IMR-90 (cell line): ENCODE results near the gene NKAP. TPM values are rescaled to one million over a fixed set of nuclear protein-coding genes. Genes with fewer than 3 reads are reported as not detected.
A peak's percentile ranks its signal among the peaks of the same experiment; 100 is the strongest.

Experiments used
- ATAC-seq: fragments of 200-7000 bp; cut with Tn5 transposase; 2 replicates; pipeline ENCODE4 v1.9.1; 2020; ENCODE audit warnings: low read depth, mild to moderate bottlenecking, moderate library complexity
- BruUV-seq: library from RNA; stranded (reverse); fragments of 400-500 nt; replicated peaks from 2 replicates; lab custom pipeline; 2021; lab: Mats Ljungman, UMichigan
- CTCF ChIA-PET: fragments of 300-600 bp; formaldehyde crosslinking; extraction: SDS; loops from one replicate; lab custom pipeline; 2021; ENCODE audit warnings: antibody characterized with exemption; lab: Yijun Ruan, JAX
- POLR2A ChIA-PET: fragments of 300-600 bp; sonication (Branson Sonifier 250); formaldehyde crosslinking; loops from one replicate; lab custom pipeline; 2022; ENCODE audit warnings: antibody characterized with exemption; ENCODE audit not compliant: unreplicated experiment; lab: Charles Lee
- DNase-seq: peaks from one replicate; pipeline ENCODE4 v3.0.0; 2013
- H2AFZ ChIP-seq: replicated peaks from 2 replicates; pipeline ENCODE3; 2013; ENCODE audit warnings: low read length, mild to moderate bottlenecking; ENCODE audit not compliant: poor library complexity
- H2AK5ac ChIP-seq: 2 replicates; pipeline ENCODE4 v1.6.1; 2013; ENCODE audit warnings: low read depth, low read length, inconsistent platforms
- H2AK9ac ChIP-seq: replicated peaks from 2 replicates; pipeline ENCODE3; 2013; ENCODE audit warnings: mild to moderate bottlenecking, low read depth, low read length, moderate library complexity; ENCODE audit not compliant: poor library complexity
- H2BK120ac ChIP-seq: 2 replicates; pipeline ENCODE4 v1.6.1; 2013; ENCODE audit warnings: low read depth, low read length, inconsistent platforms
- H2BK15ac ChIP-seq: 3 replicates; pipeline ENCODE4 v1.6.1; 2013; ENCODE audit warnings: low read depth, low read length, inconsistent platforms
- H2BK20ac ChIP-seq: 2 replicates; pipeline ENCODE4 v1.6.1; 2013; ENCODE audit warnings: low read depth, mild to moderate bottlenecking, inconsistent platforms, low read length, moderate library complexity
- H2BK5ac ChIP-seq: 2 replicates; pipeline ENCODE4 v1.6.1; 2013; ENCODE audit warnings: mild to moderate bottlenecking, low read depth, low read length, inconsistent platforms; ENCODE audit not compliant: poor library complexity, severe bottlenecking
- H3K14ac ChIP-seq: replicated peaks from 2 replicates; pipeline ENCODE4 v1.6.1; 2013; ENCODE audit warnings: low read depth, low read length, inconsistent platforms
- H3K18ac ChIP-seq: 2 replicates; pipeline ENCODE4 v1.6.1; 2013; ENCODE audit warnings: low read depth, low read length, control low read depth
- H3K23ac ChIP-seq: 2 replicates; pipeline ENCODE4 v1.6.1; 2013; ENCODE audit warnings: low read depth, low read length, inconsistent platforms
- H3K27ac ChIP-seq: 2 replicates; pipeline ENCODE4 v1.5.1; 2013; ENCODE audit warnings: mild to moderate bottlenecking, control low read depth, low read length; ENCODE audit not compliant: insufficient read depth
- H3K27me3 ChIP-seq: 2 replicates; pipeline ENCODE4 v1.6.1; 2013; ENCODE audit warnings: low read length; ENCODE audit not compliant: control insufficient read depth, insufficient read depth
- H3K36me3 ChIP-seq: 2 replicates; pipeline ENCODE4 v1.6.1; 2013; ENCODE audit warnings: low read length, mixed read lengths; ENCODE audit not compliant: control insufficient read depth, insufficient read depth
- H3K4ac ChIP-seq: 2 replicates; pipeline ENCODE4 v1.6.1; 2013; ENCODE audit warnings: low read depth, low read length, inconsistent platforms
- H3K4me1 ChIP-seq: 2 replicates; pipeline ENCODE4 v1.6.1; 2013; ENCODE audit warnings: low read length, mixed read lengths; ENCODE audit not compliant: control insufficient read depth, insufficient read depth
- H3K4me2 ChIP-seq: 2 replicates; pipeline ENCODE4 v1.6.1; 2013; ENCODE audit warnings: low read depth, mild to moderate bottlenecking, control low read depth, low read length, moderate library complexity
- H3K4me3 ChIP-seq: 2 replicates; pipeline ENCODE4 v1.5.1; 2013; ENCODE audit warnings: low read depth, mild to moderate bottlenecking, control low read depth, low read length, moderate library complexity; ENCODE audit not compliant: insufficient read depth
- H3K56ac ChIP-seq: 2 replicates; pipeline ENCODE4 v1.6.1; 2013; ENCODE audit warnings: low read length, inconsistent platforms; ENCODE audit not compliant: insufficient read depth; ENCODE audit errors: extremely low read depth
- H3K79me1 ChIP-seq, 2 experiments: 2 replicates each; pipeline ENCODE4 v1.6.1; 2013; ENCODE audit warnings: low read length in 2 of 2, inconsistent platforms in 1 of 2, low read depth in 1 of 2
- H3K9ac ChIP-seq: 2 replicates; pipeline ENCODE4 v1.6.1; 2013; ENCODE audit warnings: low read depth, low read length, control low read depth
- H3K9me1 ChIP-seq: 2 replicates; pipeline ENCODE4 v1.6.1; 2013; ENCODE audit warnings: low read length, inconsistent platforms; ENCODE audit not compliant: insufficient read depth
- H3K9me3 ChIP-seq: 2 replicates; pipeline ENCODE4 v1.6.1; 2013; ENCODE audit warnings: low read length; ENCODE audit not compliant: control insufficient read depth, insufficient read depth
- H4K20me1 ChIP-seq: 2 replicates; pipeline ENCODE4 v1.6.1; 2013; ENCODE audit warnings: low read length, inconsistent platforms; ENCODE audit not compliant: insufficient read depth
- H4K5ac ChIP-seq: 2 replicates; pipeline ENCODE4 v1.6.1; 2013; ENCODE audit warnings: mild to moderate bottlenecking, low read depth, low read length, control low read depth
- H4K8ac ChIP-seq, 2 experiments: 2 replicates each; pipeline ENCODE4 v1.6.1; 2013; ENCODE audit warnings: low read depth in 2 of 2, low read length in 2 of 2, control low read depth in 1 of 2, inconsistent platforms in 1 of 2
- H4K91ac ChIP-seq: 2 replicates; pipeline ENCODE4 v1.6.1; 2013; ENCODE audit warnings: low read depth, low read length, inconsistent platforms; ENCODE audit not compliant: insufficient read depth
- RAD21 ChIP-seq: IDR thresholded peaks from 2 replicates; pipeline ENCODE4 v1.6.1; 2012; ENCODE audit warnings: low read length, improper control_type of control experiment
- WGBS, 2 experiments: methylation state at CpG; one replicate each; pipeline versions ENCODE4 v1.1.5 to v1.1.7; 2013; ENCODE audit warnings: missing lambda C conversion rate in 2 of 2; ENCODE audit not compliant: insufficient read length in 1 of 2; ENCODE audit errors: extremely low coverage in 2 of 2; 5-methylcytosine and 5-hydroxymethylcytosine counted together
- dilution Hi-C: fragments of 300-500 bp; cut with HindIII; formaldehyde crosslinking; loops from one replicate; pipeline ENCODE4 v1.14.3; 2018; ENCODE audit warnings: low sequenced_read_pairs; ENCODE audit not compliant: unreplicated experiment
- in situ Hi-C: fragments of 300-500 bp; cut with MboI; formaldehyde crosslinking; loops from 3 replicates; pipeline ENCODE4 v1.14.3; 2019; ENCODE audit warnings: low sequenced_read_pairs, inconsistent platforms, mixed read lengths
- intact Hi-C: fragments of 100-400 bp; cut with micrococcal nuclease; formaldehyde crosslinking; loops from 2 replicates; pipeline ENCODE4 v1.10.0; 2022
- polyA plus RNA-seq, 3 experiments: library from polyadenylated mRNA; depleted of rRNA; stranded (reverse); fragments of >200 nt; gene quantifications; 2 replicates each; pipeline ENCODE4 v1.2.3, GENCODE V29; 2012; ENCODE audit warnings: low replicate concordance in 1 of 3
- total RNA-seq: library from RNA; depleted of rRNA; stranded (reverse); fragments of >200 nt; gene quantifications from 2 replicates; pipeline ENCODE4 v1.2.3, GENCODE V29; 2012
- TF ChIP-seq, protein P1 (sequence below): conservative IDR thresholded peaks from 2 replicates; pipeline ENCODE4 v1.5.1; 2012; ENCODE audit warnings: mild to moderate bottlenecking, low read depth, low read length, improper control_type of control experiment

Gene NKAP
- total and polyA plus RNA-seq, 2 of the 4 experiments (the other 2 are of a cell fraction), result 1.3 to 2.7 TPM

GRCh38 chrX:119887721-119888425 is 55.7 kb downstream of the NKAP start:
- H4K8ac ChIP-seq, result no peak overlapping the region; a peak in 1 of 4 replicates
- H2BK120ac ChIP-seq, result no peak overlapping the region
- H3K18ac ChIP-seq, result no peak overlapping the region
- H3K27ac ChIP-seq, result no peak overlapping the region
- H2BK15ac ChIP-seq, result no peak overlapping the region
- H3K14ac ChIP-seq, result no peak overlapping the region
- no peaks in the 10 kb centered on the region for H3K36me3 ChIP-seq
- H4K20me1 ChIP-seq, result no peaks in the 10 kb centered on the region
- BruUV-seq, result no TSS peak
- H2BK5ac ChIP-seq, result no peak overlapping the region
- no peaks in the 10 kb centered on the region for H3K27me3 ChIP-seq
- ChIA-PET POLR2A (no interaction called here), CTCF (interaction anchor here (0.6 to 1.2 kb wide), 7 partner anchors 7 to 33 kb away, joined by 3 to 5 read pairs (median 4); partner anchors contain the start of genes NDUFA1 and RNF113A)
- peak overlapping the region; percentile 31 for H3K4me3 ChIP-seq
- H4K5ac ChIP-seq, result no peak overlapping the region
- no peaks in the 10 kb centered on the region for H3K9me1 ChIP-seq
- H3K9ac ChIP-seq, result no peak overlapping the region
- peak overlapping the region; percentile 62 for H3K4me2 ChIP-seq
- H3K9me3 ChIP-seq, result no peaks in the 10 kb centered on the region
- no peak overlapping the region for H2AK9ac ChIP-seq
- no peak overlapping the region for H2AK5ac ChIP-seq
- no peaks in the 10 kb centered on the region for H3K4me1 ChIP-seq
- TF ChIP-seq, protein P1, sequence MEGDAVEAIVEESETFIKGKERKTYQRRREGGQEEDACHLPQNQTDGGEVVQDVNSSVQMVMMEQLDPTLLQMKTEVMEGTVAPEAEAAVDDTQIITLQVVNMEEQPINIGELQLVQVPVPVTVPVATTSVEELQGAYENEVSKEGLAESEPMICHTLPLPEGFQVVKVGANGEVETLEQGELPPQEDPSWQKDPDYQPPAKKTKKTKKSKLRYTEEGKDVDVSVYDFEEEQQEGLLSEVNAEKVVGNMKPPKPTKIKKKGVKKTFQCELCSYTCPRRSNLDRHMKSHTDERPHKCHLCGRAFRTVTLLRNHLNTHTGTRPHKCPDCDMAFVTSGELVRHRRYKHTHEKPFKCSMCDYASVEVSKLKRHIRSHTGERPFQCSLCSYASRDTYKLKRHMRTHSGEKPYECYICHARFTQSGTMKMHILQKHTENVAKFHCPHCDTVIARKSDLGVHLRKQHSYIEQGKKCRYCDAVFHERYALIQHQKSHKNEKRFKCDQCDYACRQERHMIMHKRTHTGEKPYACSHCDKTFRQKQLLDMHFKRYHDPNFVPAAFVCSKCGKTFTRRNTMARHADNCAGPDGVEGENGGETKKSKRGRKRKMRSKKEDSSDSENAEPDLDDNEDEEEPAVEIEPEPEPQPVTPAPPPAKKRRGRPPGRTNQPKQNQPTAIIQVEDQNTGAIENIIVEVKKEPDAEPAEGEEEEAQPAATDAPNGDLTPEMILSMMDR, result peak; percentile 46
- no peak for TF ChIP-seq RAD21
- H2BK20ac ChIP-seq, result no peak overlapping the region
- peak; percentile 86 for ATAC-seq
- peak; percentile 30 for DNase-seq
- no peak overlapping the region for H4K91ac ChIP-seq
- H3K56ac ChIP-seq, result no peak overlapping the region
- in situ Hi-C loops, result no loop called here
- no peak overlapping the region for H3K4ac ChIP-seq
- H3K23ac ChIP-seq, result no peak overlapping the region
- intact Hi-C loops, result loop anchor here (10.0 kb wide), 1 partner anchor 373 kb away; no protein-coding TSS in a partner anchor
- H3K79me1 ChIP-seq, result no peaks in the 10 kb centered on the region
- dilution Hi-C loops, result no loop called here
- peak overlapping the region; percentile 89 for H2AFZ ChIP-seq
- WGBS, 2 experiments, result 52% methylated on average over 13 of the region's 40 CpGs; no CpG with 5 or more reads in 1 of the 2 experiments
